Measurements from ENCODE around the gene SP9.

DNA sequence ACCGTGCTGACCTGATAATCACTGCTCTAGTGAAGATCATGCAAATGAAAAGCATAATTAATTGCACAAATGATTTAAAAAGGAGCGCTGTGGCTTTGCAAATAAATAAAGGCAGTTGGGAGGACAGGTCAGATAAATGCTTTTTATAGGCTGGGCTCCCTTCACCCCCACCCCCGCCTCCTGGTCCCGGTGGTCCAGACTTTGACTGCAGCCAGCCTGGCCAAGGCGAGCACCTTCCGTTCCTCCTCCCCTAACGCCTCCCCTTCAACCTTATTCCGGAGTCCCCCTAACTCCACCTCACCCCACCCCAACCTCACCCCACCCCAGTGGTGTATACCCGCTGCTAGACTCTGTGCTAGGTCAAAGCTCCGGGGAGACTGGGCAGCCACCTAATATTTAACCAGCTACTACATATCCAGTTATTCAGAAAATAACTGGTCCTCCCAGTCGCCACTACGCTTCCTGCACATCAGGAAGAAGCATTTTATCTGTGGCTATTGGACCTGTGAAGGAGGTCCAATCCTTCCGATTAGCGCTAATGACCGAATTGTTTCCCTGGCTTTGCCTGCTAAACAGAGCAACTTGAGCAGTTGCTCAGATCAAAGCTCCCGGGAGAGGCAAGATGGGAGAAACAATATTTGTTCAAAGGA lies 3.7 kb upstream of the SP9 start:
- TF ChIP-seq, protein P1, sequence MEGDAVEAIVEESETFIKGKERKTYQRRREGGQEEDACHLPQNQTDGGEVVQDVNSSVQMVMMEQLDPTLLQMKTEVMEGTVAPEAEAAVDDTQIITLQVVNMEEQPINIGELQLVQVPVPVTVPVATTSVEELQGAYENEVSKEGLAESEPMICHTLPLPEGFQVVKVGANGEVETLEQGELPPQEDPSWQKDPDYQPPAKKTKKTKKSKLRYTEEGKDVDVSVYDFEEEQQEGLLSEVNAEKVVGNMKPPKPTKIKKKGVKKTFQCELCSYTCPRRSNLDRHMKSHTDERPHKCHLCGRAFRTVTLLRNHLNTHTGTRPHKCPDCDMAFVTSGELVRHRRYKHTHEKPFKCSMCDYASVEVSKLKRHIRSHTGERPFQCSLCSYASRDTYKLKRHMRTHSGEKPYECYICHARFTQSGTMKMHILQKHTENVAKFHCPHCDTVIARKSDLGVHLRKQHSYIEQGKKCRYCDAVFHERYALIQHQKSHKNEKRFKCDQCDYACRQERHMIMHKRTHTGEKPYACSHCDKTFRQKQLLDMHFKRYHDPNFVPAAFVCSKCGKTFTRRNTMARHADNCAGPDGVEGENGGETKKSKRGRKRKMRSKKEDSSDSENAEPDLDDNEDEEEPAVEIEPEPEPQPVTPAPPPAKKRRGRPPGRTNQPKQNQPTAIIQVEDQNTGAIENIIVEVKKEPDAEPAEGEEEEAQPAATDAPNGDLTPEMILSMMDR (IDR thresholded peaks at IDR 0.05): no peak
- no peak for TF ChIP-seq POLR2A (IDR thresholded peaks at IDR 0.05)

Data from right lobe of liver (tissue), 4 donors.